ENCODE data around the gene CLPSL1. TPM values are rescaled to one million over a fixed set of nuclear protein-coding genes. Genes with fewer than 3 reads are reported as not detected.

Gene CLPSL1
- total RNA-seq, 6 experiments from 2014 or later, result not detected

- Mint-ChIP-seq H3K27ac (no peak overlapping the region), H3K9me3 (no peaks in the 10 kb centered on the region), H3K4me3 (no peak overlapping the region), H3K36me3 (ENCODE audit: low read depth) (no peaks in the 10 kb centered on the region), H3K4me1 (ENCODE audit: low read depth) (peaks cover 15% of the 10 kb centered on the region), H3K27me3 (ENCODE audit: insufficient read depth) (peaks cover 6% of the 10 kb centered on the region)
- DNase-seq, result peak; percentile 26
- TF ChIP-seq CTCF (IDR thresholded peaks at IDR 0.05), result peak; percentile 93
Observed at GRCh38 chr6:35736253-35736894, 44.4 kb upstream of the CLPSL1 start.

DNA sequence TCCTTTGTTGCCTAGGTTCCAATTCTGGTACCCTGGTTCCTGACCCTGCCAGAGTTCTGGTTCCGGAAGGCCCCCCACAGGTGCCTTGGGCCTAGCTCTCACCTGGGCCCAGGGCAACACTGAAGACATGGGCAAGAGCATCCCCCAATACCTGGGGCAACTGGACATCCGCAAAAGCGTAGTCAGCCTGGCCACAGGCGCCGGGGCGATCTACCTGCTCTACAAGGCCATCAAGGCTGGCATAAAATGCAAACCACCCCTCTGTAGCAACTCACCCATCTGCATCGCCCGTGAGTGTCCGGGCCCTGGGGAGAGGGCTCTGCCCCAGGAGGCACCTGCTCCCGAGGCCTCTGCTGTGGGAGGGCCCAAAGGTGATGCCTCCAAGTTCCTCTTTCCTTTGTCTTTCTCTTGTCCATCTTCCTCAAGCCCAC is 43.8 kb upstream of the CLPSL1 start, which contains the start of gene ARMC12:
TSS of gene ARMC12 (plus strand) at position 51 of the 431 bp plus-strand sequence. CDS start at position 128, 77 bp downstream.
- DNase-seq, result no peak
- Mint-ChIP-seq H3K4me3 (no peak within 1 kb of the TSS), H3K27me3 (ENCODE audit: insufficient read depth) (peaks cover 6% of the 10 kb centered on the region), H3K4me1 (ENCODE audit: low read depth) (peaks cover 15% of the 10 kb centered on the region), H3K27ac (no peak within 1 kb of the TSS), H3K36me3 (ENCODE audit: low read depth) (no peaks in the 10 kb centered on the region), H3K9me3 (no peaks in the 10 kb centered on the region)
- no peak for TF ChIP-seq CTCF (IDR thresholded peaks at IDR 0.05)

GRCh38 chr6:35737413-35738211 is 43.2 kb upstream of the CLPSL1 start:
- Mint-ChIP-seq H3K27ac (no peak overlapping the region), H3K9me3 (no peaks in the 10 kb centered on the region), H3K27me3 (ENCODE audit: insufficient read depth) (peaks cover 6% of the 10 kb centered on the region), H3K4me1 (ENCODE audit: low read depth) (peaks cover 10% of the 10 kb centered on the region), H3K36me3 (ENCODE audit: low read depth) (no peaks in the 10 kb centered on the region), H3K4me3 (no peak overlapping the region)
- TF ChIP-seq CTCF (IDR thresholded peaks at IDR 0.05), result peak; percentile 87
- DNase-seq, result peak; percentile 83

DNA sequence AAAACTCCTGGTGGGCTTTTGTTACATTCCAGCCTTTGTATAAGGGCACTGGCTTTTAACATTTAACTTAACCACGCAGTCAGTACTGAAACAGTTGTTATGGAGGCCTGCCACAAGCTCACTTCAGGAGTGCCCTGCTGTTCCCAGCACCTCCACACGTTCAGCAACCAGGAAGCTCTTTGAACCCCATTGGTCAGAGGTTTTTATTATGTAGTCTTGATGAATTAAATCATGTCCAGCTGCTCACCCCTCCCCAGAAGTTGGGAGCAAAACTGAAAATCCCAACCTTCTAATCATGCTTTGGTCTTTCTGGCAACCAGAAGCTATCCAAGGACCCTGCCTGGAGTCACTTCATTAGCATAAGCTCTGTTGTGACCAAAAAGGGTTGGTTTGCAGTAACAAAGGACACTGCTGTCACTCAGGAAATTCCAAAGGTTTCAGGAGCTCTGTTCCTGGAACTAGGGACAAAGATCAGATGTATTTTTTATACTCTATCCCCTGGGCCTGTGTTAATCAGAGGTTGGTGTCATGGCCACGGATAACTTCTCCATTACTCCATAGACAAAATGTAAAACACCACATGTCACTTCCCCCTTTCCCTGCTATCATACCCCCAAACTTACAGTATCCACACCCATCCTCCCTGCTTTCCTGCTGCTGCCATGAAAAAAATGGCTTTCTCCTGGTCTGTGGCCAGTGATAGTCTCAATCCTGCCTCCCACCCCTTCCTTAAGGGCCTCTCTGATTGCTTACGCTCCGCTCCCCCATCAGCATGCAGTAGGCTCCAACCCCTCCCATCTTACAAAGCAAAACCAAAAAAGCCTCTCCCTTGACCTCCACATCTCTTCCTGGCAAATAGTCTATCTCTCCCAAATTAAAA is 40.9 kb upstream of the CLPSL1 start:
- H3K27ac Mint-ChIP-seq, result no peak overlapping the region
- H3K4me3 Mint-ChIP-seq, result no peak overlapping the region
- no peak for TF ChIP-seq CTCF (IDR thresholded peaks at IDR 0.05)
- DNase-seq, result no peak
- peaks cover 6% of the 10 kb centered on the region for H3K4me1 Mint-ChIP-seq (ENCODE audit: low read depth)
- H3K36me3 Mint-ChIP-seq (ENCODE audit: low read depth), result no peaks in the 10 kb centered on the region
- H3K9me3 Mint-ChIP-seq, result no peaks in the 10 kb centered on the region
- peaks cover 19% of the 10 kb centered on the region for H3K27me3 Mint-ChIP-seq (ENCODE audit: insufficient read depth)

- no peak for TF ChIP-seq CTCF (IDR thresholded peaks at IDR 0.05)
- Mint-ChIP-seq H3K4me1 (ENCODE audit: low read depth) (no peaks in the 10 kb centered on the region), H3K36me3 (ENCODE audit: low read depth) (peaks cover 4% of the 10 kb centered on the region; the same call in 1 of the 2 replicates), H3K4me3 (no peak overlapping the region), H3K27me3 (ENCODE audit: insufficient read depth) (peaks cover 27% of the 10 kb centered on the region), H3K27ac (no peak overlapping the region), H3K9me3 (peaks cover 4% of the 10 kb centered on the region; the same call in 1 of the 2 replicates)
- no peak for DNase-seq
Observed at GRCh38 chr6:35742842-35743241, 38.0 kb upstream of the CLPSL1 start.
